Measurements from ENCODE around the gene ATRN. TPM values are rescaled to one million over a fixed set of nuclear protein-coding genes. Genes with fewer than 3 reads are reported as not detected.

Gene ATRN
- total and polyA plus RNA-seq, 2 of the 8 experiments (the other 6 are each of a cell fraction or from before 2014, with no cell fraction given), result 12.0 to 17.4 TPM

GRCh38 chr20:3671986-3672546 lies 201.2 kb downstream of the ATRN start (continued):
- TF ChIP-seq CREB1 (IDR thresholded peaks at IDR 0.05), result 0 out of 2 replicates have a peak, but pooled peaks have one; percentile 15

Measured in H1 (cell line).